Measurements from ENCODE around the gene HIC1.

- TF ChIP-seq CTCF (IDR thresholded peaks at IDR 0.05): no peak
- no peak for TF ChIP-seq POLR2A (IDR thresholded peaks at IDR 0.05)
Measured at GRCh38 chr17:2068519-2069051, 13.7 kb downstream of the HIC1 start.

All from Peyer's patch (tissue), 4 donors.